Prostate gland (tissue), 2 donors: Measurements from ENCODE around the gene AUTS2.
A peak's percentile ranks its signal among the peaks of the same experiment; 100 is the strongest.

Experiments
- CTCF ChIP-seq, 4 experiments: fragments of 200-600 bp in 2 of 4; fragments of 450-650 bp in 2 of 4; sonication (generic) in 2 of 4; IDR thresholded peaks; 1 replicate in 3 of 4; 2 replicates in 1 of 4; pipeline ENCODE4 v1.5.1; 2016 to 2019; ENCODE audit warnings: antibody characterized with exemption in 4 of 4, mild to moderate bottlenecking in 2 of 4, moderate library complexity in 2 of 4
- POLR2AphosphoS5 ChIP-seq: sonication (generic); formaldehyde crosslinking; IDR thresholded peaks from one replicate; pipeline ENCODE4 v1.6.1; 2017; ENCODE audit warnings: antibody characterized with exemption

GRCh38 chr7:70738151-70738885, 1140.0 kb downstream of the AUTS2 start:
- peak in 1 of 4 experiments; percentile 19 for TF ChIP-seq CTCF (IDR thresholded peaks at IDR 0.05)
- peak; percentile 87 for TF ChIP-seq POLR2AphosphoS5
